Raji (cell line): ENCODE data around the gene FLNB.

ENCODE experiments used
- POLR2A ChIP-seq: IDR thresholded peaks from 2 replicates; pipeline ENCODE4 v1.6.1; 2011; ENCODE audit warnings: low read depth, low read length, control low read depth; ENCODE audit not compliant: insufficient read depth

Gene FLNB

GRCh38 chr3:58105196-58105595, 97.0 kb downstream of the FLNB start:
- no peak for TF ChIP-seq POLR2A

GRCh38 chr3:58106061-58106460, 97.8 kb downstream of the FLNB start:
- no peak for TF ChIP-seq POLR2A

GRCh38 chr3:58106640-58107039, 98.4 kb downstream of the FLNB start:
- no peak for TF ChIP-seq POLR2A

GRCh38 chr3:58107597-58107996, 99.4 kb downstream of the FLNB start:
- TF ChIP-seq POLR2A, result no peak

GRCh38 chr3:58109752-58110151, 101.5 kb downstream of the FLNB start:
- TF ChIP-seq POLR2A, result no peak

- TF ChIP-seq POLR2A, result no peak
Observed at GRCh38 chr3:58111513-58112184, 103.4 kb downstream of the FLNB start.

GRCh38 chr3:58112185-58112535, 103.9 kb downstream of the FLNB start:
- TF ChIP-seq POLR2A, result no peak

GRCh38 chr3:58115175-58115574, 107.0 kb downstream of the FLNB start:
- no peak for TF ChIP-seq POLR2A

- TF ChIP-seq POLR2A, result no peak
Observed at GRCh38 chr3:58116161-58116955, 108.1 kb downstream of the FLNB start.

GRCh38 chr3:58116985-58117384, 108.8 kb downstream of the FLNB start:
- TF ChIP-seq POLR2A, result no peak

- no peak for TF ChIP-seq POLR2A
Observed at GRCh38 chr3:58117561-58118181, 109.4 kb downstream of the FLNB start.

GRCh38 chr3:58119186-58119585, 111.0 kb downstream of the FLNB start:
- TF ChIP-seq POLR2A, result no peak

- no peak for TF ChIP-seq POLR2A
Observed at GRCh38 chr3:58120075-58120812, 112.0 kb downstream of the FLNB start.

- no peak for TF ChIP-seq POLR2A
Observed at GRCh38 chr3:58121183-58121582, 113.0 kb downstream of the FLNB start.

GRCh38 chr3:58122936-58123700, 114.9 kb downstream of the FLNB start:
- TF ChIP-seq POLR2A, result no peak

- no peak for TF ChIP-seq POLR2A
Observed at GRCh38 chr3:58124387-58124786, 116.2 kb downstream of the FLNB start.
